ENCODE results near the gene KRTCAP2.
"Not testable (repeated sequence)": the region's sequence is repeated elsewhere in the genome, so short reads cannot be mapped to it uniquely, and the experiment has no call there.

The KRTCAP2 gene

GRCh38 chr1:155199792-155200191 lies 26.7 kb upstream of the KRTCAP2 start:
- DNase-seq (ENCODE audit: low read depth) = no peak

- no peak for DNase-seq (ENCODE audit: low read depth)
These were observed 25.4 kb upstream of the KRTCAP2 start for GRCh38 chr1:155198547-155198906.

GRCh38 chr1:155197901-155198546 lies 24.9 kb upstream of the KRTCAP2 start:
- no peak for DNase-seq (ENCODE audit: low read depth)

- no peak for DNase-seq (ENCODE audit: low read depth)
These were observed 24.0 kb upstream of the KRTCAP2 start for GRCh38 chr1:155196893-155197638.

- no peak for DNase-seq (ENCODE audit: low read depth)
These were observed 23.2 kb upstream of the KRTCAP2 start for GRCh38 chr1:155196103-155196892.

GRCh38 chr1:155195201-155196102 lies 22.3 kb upstream of the KRTCAP2 start:
- peak; percentile 40 for DNase-seq (ENCODE audit: low read depth)

GRCh38 chr1:155193991-155194240 lies 20.8 kb upstream of the KRTCAP2 start:
- DNase-seq (ENCODE audit: low read depth) = not testable (repeated sequence)

GRCh38 chr1:155193275-155193990 lies 20.3 kb upstream of the KRTCAP2 start:
- peak; percentile 91 for DNase-seq (ENCODE audit: low read depth)

GRCh38 chr1:155192346-155193274 lies 19.5 kb upstream of the KRTCAP2 start:
- no peak for DNase-seq (ENCODE audit: low read depth)

- no peak for DNase-seq (ENCODE audit: low read depth)
These were observed 18.8 kb upstream of the KRTCAP2 start for GRCh38 chr1:155191904-155192303.

GRCh38 chr1:155189926-155190325 lies 16.8 kb upstream of the KRTCAP2 start:
- not testable (repeated sequence) for DNase-seq (ENCODE audit: low read depth)

GRCh38 chr1:155188268-155188667 lies 15.2 kb upstream of the KRTCAP2 start:
- no peak for DNase-seq (ENCODE audit: low read depth)

- no peak for DNase-seq (ENCODE audit: low read depth)
These were observed 14.4 kb upstream of the KRTCAP2 start for GRCh38 chr1:155187456-155187891.

- DNase-seq (ENCODE audit: low read depth) = no peak
These were observed 13.8 kb upstream of the KRTCAP2 start for GRCh38 chr1:155186794-155187455.

- no peak for DNase-seq (ENCODE audit: low read depth)
These were observed 13.1 kb upstream of the KRTCAP2 start for GRCh38 chr1:155186067-155186793.

- no peak for DNase-seq (ENCODE audit: low read depth)
These were observed 12.6 kb upstream of the KRTCAP2 start for GRCh38 chr1:155185783-155186066.

- DNase-seq (ENCODE audit: low read depth) = no peak
These were observed 12.0 kb upstream of the KRTCAP2 start for GRCh38 chr1:155184835-155185782.

GRCh38 chr1:155184351-155184811 lies 11.3 kb upstream of the KRTCAP2 start:
- DNase-seq (ENCODE audit: low read depth) = no peak
